AG04449 (cell line): Measurements from ENCODE around the gene ZNF524.

ENCODE experiments used
- CTCF ChIA-PET: fragments of 350-600 bp; formaldehyde crosslinking; extraction: SDS; loops from one replicate; lab custom pipeline; 2021; ENCODE audit warnings: antibody characterized with exemption; lab: Yijun Ruan, JAX
- POLR2A ChIA-PET: fragments of 400-600, 350-600 bp; formaldehyde crosslinking; extraction: SDS; loops from one replicate; lab custom pipeline; 2020; ENCODE audit warnings: antibody characterized with exemption, inconsistent platforms; lab: Yijun Ruan, JAX
- DNase-seq: peaks from one replicate; pipeline ENCODE4 v3.0.0-alpha.2; 2010; ENCODE audit warnings: low read depth, low spot score
- H3K4me3 ChIP-seq: 2 replicates; pipeline ENCODE4 v1.5.1; 2011; ENCODE audit warnings: low read depth, mild to moderate bottlenecking, control low read depth, low read length
- CTCF ChIP-seq: IDR thresholded peaks from one replicate; pipeline ENCODE4 v1.5.1; 2011; ENCODE audit warnings: mild to moderate bottlenecking, moderate library complexity, low read length, control low read depth, inconsistent platforms; ENCODE audit not compliant: insufficient read depth; ENCODE audit errors: missing control alignments

ZNF524 gene

GRCh38 chr19:55638864-55639359, 38.8 kb downstream of the ZNF524 start:
- CTCF ChIA-PET: interaction anchor here (1.2 to 9.1 kb wide), 8 partner anchors 7 to 498 kb away, joined by 3 to 74 read pairs (median 5); partner anchors contain the start of genes U2AF2 and ZNF784
- TF ChIP-seq CTCF: peak; percentile 30
- no peak for DNase-seq
- POLR2A ChIA-PET: no interaction called here
- H3K4me3 ChIP-seq: no peak overlapping the region

DNA sequence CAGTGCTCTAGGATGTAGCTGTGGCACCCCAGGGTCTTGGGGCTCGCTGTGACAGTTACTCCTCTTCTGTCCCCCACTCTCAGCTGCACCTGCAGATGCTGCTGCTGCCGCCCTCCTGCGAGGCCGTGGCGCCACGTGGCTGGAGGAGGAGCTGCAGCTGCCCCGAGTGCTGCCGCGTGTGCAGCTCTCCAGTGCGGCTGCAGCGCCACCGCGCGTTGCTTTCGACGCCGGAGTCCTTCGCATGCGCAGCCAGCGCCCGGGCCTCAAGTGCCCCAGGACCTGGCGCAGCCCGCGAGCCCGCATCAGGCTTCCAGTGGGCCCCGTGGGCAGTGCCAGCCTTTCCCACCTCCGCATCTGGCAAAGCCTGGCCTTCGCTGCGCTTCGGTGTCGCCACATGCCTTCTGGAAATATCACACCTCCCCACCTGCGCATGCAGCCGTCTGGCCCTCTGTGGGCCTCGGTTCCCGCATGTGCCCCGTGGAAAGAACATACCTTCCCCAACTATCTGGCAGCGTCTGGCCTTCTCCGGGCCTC, 40.0 kb downstream of the ZNF524 start:
- DNase-seq: no peak
- H3K4me3 ChIP-seq: peak overlapping the region; percentile 74
- CTCF ChIA-PET: interaction anchor here (1.2 to 2.1 kb wide), 3 partner anchors 9 to 130 kb away, joined by 3 to 7 read pairs (median 3); partner anchors contain the start of gene U2AF2
- peak; percentile 71 for TF ChIP-seq CTCF
- POLR2A ChIA-PET: interaction anchor here (0.6 kb wide), 1 partner anchor 152 kb away, joined by 3 read pairs; no protein-coding TSS in a partner anchor

DNA sequence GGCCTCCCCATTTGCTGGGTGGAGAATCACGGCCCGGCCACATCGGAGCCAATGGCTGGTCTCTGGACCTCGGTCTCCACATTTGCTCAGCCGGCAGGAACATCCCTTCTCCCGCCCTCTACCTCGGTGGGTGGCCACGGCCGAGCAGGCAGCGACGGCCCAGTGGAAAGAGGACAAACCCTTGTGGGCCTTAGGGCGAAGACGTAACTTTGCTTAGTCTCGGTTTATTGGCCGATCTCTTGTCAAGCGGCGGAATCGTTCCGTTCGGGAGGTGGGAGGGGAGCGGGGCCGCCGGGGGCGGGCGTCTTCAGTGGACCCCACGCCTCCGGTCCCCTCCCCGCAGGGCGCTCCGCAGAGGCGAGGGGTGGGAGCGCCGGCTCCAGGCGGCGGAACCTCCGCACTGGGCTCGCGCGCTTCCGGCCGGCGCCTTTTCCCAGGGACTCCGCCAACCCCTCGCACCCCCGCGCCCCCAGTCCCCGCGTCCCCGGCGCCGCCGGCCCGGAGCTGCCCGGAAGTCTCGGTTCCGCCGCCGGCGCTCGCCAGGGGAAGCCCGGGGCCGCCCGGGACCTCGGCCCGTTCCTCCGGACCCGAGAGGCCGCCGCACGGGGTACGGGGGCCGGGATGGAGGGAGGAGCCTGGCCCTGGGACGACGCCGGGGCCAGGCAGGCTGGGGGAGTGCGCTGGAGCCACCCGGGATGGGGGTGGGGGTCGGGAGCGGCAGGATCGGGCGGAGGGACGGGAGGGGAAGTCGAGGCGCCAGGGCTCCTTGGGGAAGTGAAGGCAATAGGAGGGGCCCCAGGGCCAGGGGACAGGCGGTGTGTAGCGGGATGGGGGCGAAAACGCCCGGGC, 40.7 kb downstream of the ZNF524 start, which contains the start of gene ZNF580:
Gene ZNF580, plus strand, starts transcription at position 426 of the 849 bp plus-strand sequence. CDS start 1,507 bp downstream, outside the sequence.
- H3K4me3 ChIP-seq: peak within 1 kb of the TSS; percentile 74
- ChIA-PET CTCF (interaction anchor here (1.4 to 2.1 kb wide), 2 partner anchors 9 to 14 kb away, joined by 3 to 7 read pairs; partner anchors contain the start of gene U2AF2), POLR2A (interaction anchor here (0.6 kb wide), 2 partner anchors 152 to 153 kb away, joined by 3 read pairs; no protein-coding TSS in a partner anchor)
- no peak for TF ChIP-seq CTCF
- DNase-seq: no peak

DNA sequence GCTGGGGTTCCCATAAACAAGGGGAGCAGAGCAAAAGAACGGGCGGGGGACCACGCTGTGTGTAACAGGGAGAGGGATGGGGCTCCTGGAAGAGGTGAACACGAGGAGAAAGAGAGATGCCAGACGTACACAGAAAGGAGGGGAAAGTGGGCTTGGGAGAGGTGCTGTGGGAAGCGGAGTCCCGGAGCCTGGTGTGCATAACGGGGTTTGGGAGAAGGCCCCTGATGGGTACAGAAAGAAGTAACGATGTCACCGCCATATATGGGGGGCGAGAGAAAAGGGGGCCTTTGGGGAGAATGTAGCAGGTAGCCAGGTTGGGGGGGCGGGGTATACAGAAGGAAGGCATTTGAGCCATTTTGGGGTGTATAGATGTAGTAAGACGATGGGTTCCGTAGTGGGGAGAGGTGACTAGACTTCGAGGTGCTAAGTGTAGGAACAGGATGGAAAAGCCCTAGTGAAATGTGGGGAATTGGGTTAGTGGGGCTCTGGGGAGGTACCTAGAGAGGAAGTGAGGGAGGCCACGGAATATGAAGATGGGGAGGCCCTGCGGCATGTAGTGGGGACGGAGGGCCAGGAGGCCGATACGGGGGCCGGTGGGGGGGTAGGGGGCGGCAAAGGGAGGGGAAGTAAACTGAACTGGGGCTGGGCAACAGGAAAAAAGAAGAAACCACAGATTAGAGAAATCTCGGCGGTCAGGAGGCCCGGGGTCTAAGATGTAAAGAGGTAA, 41.5 kb downstream of the ZNF524 start:
- ChIA-PET CTCF (interaction anchor here (1.0 to 2.2 kb wide), 2 partner anchors 9 to 13 kb away, joined by 3 to 16 read pairs; no protein-coding TSS in a partner anchor), POLR2A (interaction anchor here (0.6 to 2.5 kb wide), 3 partner anchors 9 to 154 kb away, joined by 3 to 11 read pairs (median 8); partner anchors contain the start of gene U2AF2)
- no peak for DNase-seq
- peak overlapping the region; percentile 74 for H3K4me3 ChIP-seq
- no peak for TF ChIP-seq CTCF

GRCh38 chr19:55642153-55643002, 42.3 kb downstream of the ZNF524 start:
- TF ChIP-seq CTCF: no peak
- ChIA-PET CTCF (interaction anchor here (1.0 to 2.2 kb wide), 3 partner anchors 10 to 12 kb away, joined by 3 to 16 read pairs (median 16); no protein-coding TSS in a partner anchor), POLR2A (interaction anchor here (1.0 to 2.5 kb wide), 4 partner anchors 10 to 37 kb away, joined by 3 to 11 read pairs (median 6); partner anchors contain the start of genes U2AF2, ZNF784 and ZNF865)
- H3K4me3 ChIP-seq: peak overlapping the region; percentile 74
- DNase-seq: no peak
